Activated T-cell treated with anti-CD3 and anti-CD28 coated beads for 1 hour (primary cell): Measurements from ENCODE around the gene ST3GAL6.
"Not testable (repeated sequence)": the region's sequence is repeated elsewhere in the genome, so short reads cannot be mapped to it uniquely, and the experiment has no call there.

Experiments used
- DNase-seq: peaks from one replicate; pipeline ENCODE4 v3.0.0-alpha.2; 2020; ENCODE audit warnings: low read depth

ST3GAL6 gene

GRCh38 chr3:98805571-98805970 is 42.4 kb downstream of the ST3GAL6 start:
- no peak for DNase-seq

GRCh38 chr3:98806521-98806920 is 43.4 kb downstream of the ST3GAL6 start:
- DNase-seq, result no peak

GRCh38 chr3:98807011-98807410 is 43.9 kb downstream of the ST3GAL6 start:
- no peak for DNase-seq

GRCh38 chr3:98807561-98807960 is 44.4 kb downstream of the ST3GAL6 start:
- DNase-seq, result no peak

- DNase-seq, result no peak
These were observed 44.9 kb downstream of the ST3GAL6 start for GRCh38 chr3:98808071-98808470.

GRCh38 chr3:98809557-98809956 is 46.4 kb downstream of the ST3GAL6 start:
- no peak for DNase-seq

GRCh38 chr3:98811048-98811447 is 47.9 kb downstream of the ST3GAL6 start:
- no peak for DNase-seq

GRCh38 chr3:98812851-98813374 is 49.8 kb downstream of the ST3GAL6 start:
- DNase-seq, result no peak

- DNase-seq, result no peak
These were observed 51.8 kb downstream of the ST3GAL6 start for GRCh38 chr3:98814817-98815420.

- DNase-seq, result no peak
These were observed 54.5 kb downstream of the ST3GAL6 start for GRCh38 chr3:98817547-98818041.

- no peak for DNase-seq
These were observed 57.9 kb downstream of the ST3GAL6 start for GRCh38 chr3:98821063-98821462.

- DNase-seq, result no peak
These were observed 60.7 kb downstream of the ST3GAL6 start for GRCh38 chr3:98823791-98824190.

- no peak for DNase-seq
These were observed 61.1 kb downstream of the ST3GAL6 start for GRCh38 chr3:98824256-98824655.

- no peak for DNase-seq
These were observed 63.0 kb downstream of the ST3GAL6 start for GRCh38 chr3:98826126-98826525.

- no peak for DNase-seq
These were observed 64.2 kb downstream of the ST3GAL6 start for GRCh38 chr3:98827221-98827920.

- no peak for DNase-seq
These were observed 66.2 kb downstream of the ST3GAL6 start for GRCh38 chr3:98829246-98829832.

- DNase-seq, result not testable (repeated sequence)
These were observed 67.9 kb downstream of the ST3GAL6 start for GRCh38 chr3:98831060-98831459.

- DNase-seq, result no peak
These were observed 76.7 kb downstream of the ST3GAL6 start for GRCh38 chr3:98839846-98840245.

- no peak for DNase-seq
These were observed 80.3 kb downstream of the ST3GAL6 start for GRCh38 chr3:98843266-98843959.
